WI38 (cell line): ENCODE data around the gene CEP83.
A peak's percentile ranks its signal among the peaks of the same experiment; 100 is the strongest.

Source experiments
- H3K4me3 ChIP-seq: 2 replicates; pipeline ENCODE4 v1.5.1; 2011; ENCODE audit warnings: low read depth, mild to moderate bottlenecking, control low read depth, low read length
- TF ChIP-seq, protein P1 (sequence below): IDR thresholded peaks from 2 replicates; pipeline ENCODE4 v1.5.1; 2012; ENCODE audit warnings: low read depth, mild to moderate bottlenecking, control low read depth, low read length

Gene CEP83

DNA sequence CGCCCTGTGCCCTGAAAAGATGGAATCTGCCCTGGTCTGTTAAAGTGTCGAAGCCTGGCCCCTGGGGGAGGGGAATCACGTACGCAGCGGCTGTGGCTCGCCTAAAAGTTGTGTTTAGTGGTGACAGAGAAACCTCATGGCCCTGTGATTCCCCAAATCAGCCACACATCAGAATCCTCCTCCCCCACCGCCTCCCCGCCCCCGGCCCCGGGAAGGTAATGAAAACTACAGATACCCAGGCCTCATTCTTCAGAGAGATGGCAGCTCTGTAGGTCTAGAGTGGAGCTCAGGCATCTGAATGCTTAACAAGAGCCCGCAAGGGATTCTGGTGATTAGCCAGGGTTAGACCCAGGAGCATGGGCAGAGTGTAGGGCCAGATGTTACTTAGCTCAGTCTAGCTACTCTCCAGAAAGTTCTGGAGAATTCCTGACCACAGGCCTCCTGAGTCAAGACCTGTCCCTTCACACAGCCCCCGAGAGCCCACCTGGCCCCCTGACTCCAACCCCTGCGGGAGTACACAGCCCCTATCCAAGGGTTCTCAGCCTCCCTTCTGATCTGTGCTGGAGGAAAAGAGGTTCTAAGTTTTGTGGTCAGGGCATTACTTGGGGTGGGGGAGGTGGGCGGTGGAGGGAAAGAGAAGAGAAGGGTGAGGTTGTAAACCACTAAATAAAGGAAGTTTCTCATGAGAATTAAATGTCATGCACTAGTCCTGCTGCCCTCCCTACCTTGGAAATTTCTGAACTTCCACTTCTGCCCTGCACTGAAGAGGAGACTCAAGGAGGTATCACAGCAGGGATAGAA, 196.5 kb downstream of the CEP83 start:
- TF ChIP-seq, protein P1, sequence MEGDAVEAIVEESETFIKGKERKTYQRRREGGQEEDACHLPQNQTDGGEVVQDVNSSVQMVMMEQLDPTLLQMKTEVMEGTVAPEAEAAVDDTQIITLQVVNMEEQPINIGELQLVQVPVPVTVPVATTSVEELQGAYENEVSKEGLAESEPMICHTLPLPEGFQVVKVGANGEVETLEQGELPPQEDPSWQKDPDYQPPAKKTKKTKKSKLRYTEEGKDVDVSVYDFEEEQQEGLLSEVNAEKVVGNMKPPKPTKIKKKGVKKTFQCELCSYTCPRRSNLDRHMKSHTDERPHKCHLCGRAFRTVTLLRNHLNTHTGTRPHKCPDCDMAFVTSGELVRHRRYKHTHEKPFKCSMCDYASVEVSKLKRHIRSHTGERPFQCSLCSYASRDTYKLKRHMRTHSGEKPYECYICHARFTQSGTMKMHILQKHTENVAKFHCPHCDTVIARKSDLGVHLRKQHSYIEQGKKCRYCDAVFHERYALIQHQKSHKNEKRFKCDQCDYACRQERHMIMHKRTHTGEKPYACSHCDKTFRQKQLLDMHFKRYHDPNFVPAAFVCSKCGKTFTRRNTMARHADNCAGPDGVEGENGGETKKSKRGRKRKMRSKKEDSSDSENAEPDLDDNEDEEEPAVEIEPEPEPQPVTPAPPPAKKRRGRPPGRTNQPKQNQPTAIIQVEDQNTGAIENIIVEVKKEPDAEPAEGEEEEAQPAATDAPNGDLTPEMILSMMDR: no peak
- H3K4me3 ChIP-seq: peak overlapping the region; percentile 59

DNA sequence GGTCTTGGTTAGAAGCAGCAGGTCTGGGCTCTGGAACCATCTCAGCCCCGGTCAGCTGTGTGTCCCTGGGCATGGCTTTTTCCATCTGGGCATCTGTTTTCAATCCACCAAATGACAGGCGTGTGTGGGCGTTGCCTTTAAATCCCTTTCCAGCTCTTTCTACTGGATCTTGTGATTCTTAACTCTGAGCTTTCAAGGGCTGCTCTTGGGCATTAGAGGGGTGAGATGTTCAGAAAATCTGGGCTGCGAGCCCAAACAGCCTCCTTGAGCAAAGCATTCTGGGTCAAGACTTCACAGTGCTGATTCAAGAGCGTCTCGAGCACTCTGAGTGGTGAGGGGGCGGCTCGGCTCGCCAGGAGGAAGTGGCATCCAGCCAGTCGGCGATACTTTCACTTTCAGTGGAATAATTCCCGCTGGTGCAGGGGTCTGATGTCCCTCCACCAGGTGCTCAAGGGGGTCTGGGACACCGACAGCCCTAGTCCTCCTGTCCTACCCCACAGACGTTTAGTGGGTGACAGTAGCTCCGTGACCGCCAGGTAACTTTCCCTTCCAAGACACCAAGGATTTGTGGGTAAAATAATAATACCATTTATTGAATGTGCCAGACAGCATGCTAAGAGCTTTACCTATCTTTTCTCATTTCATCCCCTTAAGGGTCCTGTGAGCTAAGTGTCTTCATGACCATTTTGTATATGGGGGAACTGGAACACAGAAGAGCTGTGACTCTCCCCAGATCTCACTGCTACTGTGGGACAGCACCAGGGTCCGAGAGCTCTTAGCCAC, 197.2 kb downstream of the CEP83 start:
- H3K4me3 ChIP-seq: peak overlapping the region; percentile 59
- TF ChIP-seq, protein P1: no peak

DNA sequence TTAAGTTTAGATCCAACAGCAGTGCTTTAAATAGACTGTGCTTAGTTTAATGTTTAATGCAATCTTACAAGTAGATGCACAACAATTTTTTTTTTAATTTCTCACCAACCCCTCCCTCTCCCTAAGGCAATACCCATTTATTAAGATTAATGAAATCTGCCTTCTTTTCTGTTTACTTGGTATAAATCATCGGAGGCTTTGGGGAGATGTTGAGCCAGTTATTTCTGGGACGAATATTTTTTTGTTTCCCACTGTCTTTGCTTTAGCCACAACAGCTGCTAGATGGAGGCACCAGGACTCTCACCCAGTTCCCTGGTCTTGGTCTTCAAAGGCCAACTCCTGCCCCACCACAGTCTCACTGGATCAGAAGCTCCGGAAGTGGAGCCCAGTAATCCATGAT, 197.9 kb downstream of the CEP83 start:
- TF ChIP-seq, protein P1: no peak
- peak overlapping the region; percentile 59 for H3K4me3 ChIP-seq

DNA sequence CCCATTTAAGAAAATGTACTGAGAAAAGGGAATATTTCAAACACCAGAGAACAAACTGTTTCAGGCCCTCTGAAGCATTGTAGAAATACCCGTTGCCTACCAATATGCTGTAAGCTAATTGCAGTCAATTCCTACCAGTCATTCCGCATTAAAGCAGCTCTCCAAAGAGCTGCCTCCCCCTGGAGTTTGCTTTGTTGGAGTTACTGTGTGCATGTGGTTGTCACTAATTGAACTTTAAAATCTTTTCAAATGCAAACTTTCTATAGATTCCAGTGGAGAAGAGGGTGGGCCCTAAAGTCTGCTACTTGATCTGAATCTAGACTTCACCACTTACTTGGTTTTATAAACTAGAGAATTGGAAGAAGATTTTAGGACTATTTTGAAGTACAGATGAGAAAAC, 198.5 kb downstream of the CEP83 start:
- no peak overlapping the region for H3K4me3 ChIP-seq

DNA sequence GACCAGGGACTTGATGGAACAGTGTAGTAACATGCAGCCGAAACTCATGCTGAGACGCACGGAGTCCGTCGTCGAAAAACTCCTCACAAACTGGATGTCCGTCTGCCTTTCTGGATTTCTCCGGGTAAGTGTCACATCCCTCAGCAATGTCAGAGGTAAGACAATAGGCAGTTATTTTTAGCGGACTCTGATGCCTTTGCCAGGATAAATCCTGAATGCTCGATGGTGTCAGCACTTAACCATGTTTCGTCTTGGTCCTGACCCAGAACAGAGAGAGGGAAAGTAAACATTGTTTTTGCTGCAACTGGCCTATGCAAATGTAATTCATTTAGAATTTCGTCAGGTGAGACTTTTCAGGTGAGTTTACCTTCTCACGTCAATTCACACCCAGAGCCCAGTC, 198.9 kb downstream of the CEP83 start:
- TF ChIP-seq, protein P1: no peak
- no peak overlapping the region for H3K4me3 ChIP-seq

More for the DNA sequence above, 198.5 kb downstream of the CEP83 start:
- TF ChIP-seq, protein P1: no peak

DNA sequence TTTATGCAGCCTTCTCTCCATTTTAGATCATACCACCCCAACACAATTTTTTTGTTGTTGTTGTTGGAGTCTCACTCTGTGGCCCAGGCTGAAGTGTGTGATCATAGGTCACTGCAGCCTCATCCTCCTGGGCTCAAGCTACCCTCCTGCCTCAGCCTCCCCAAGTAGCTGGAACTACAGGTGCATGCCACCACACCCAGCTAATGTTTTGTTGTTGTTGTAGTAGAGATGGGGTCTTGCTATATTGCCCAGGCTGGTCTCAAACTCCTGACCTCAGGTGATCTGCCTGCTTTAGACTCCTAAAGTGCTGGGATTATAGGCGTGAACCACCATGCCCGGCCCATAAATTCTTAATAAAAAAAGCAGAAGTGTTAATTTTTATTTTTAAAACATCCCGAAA, 199.7 kb downstream of the CEP83 start:
- H3K4me3 ChIP-seq: no peak overlapping the region
- TF ChIP-seq, protein P1: no peak

DNA sequence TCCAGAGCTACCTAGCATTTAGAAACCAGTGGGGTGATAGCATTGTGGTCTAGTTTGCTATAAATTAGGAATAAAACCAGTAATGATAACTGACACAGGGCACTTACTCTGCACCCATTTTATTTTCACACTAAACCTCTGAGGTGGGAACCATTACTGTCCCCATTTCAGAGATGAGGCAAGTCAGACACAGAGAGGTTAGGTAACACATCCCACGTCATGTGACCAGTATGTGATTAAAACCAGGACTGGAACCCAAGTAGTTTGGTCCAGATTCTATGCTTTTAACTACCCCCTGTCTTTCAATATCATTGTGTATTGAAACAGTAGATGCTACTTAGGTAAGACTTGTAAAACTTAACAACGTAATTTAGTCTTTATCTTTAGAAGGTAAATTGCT, 201.1 kb downstream of the CEP83 start:
- H3K4me3 ChIP-seq: no peak overlapping the region
- TF ChIP-seq, protein P1: no peak
